Fibroblast of villous mesenchyme (primary cell): ENCODE measurements around the gene TRABD2B. TPM values are rescaled to one million over a fixed set of nuclear protein-coding genes. Genes with fewer than 3 reads are reported as not detected.

Experiments used
- DNase-seq: peaks from one replicate; pipeline ENCODE4 v3.0.0-alpha.2; 2010; ENCODE audit warnings: low read depth
- H3K4me3 ChIP-seq: 2 replicates; pipeline ENCODE4 v1.5.1; 2011; ENCODE audit warnings: low read depth, mild to moderate bottlenecking, low read length
- CTCF ChIP-seq: IDR thresholded peaks from 2 replicates; pipeline ENCODE4 v1.5.1; 2012; ENCODE audit warnings: low read depth, mild to moderate bottlenecking, low read length; ENCODE audit not compliant: insufficient read depth
- total RNA-seq: library from RNA; depleted of rRNA; stranded (reverse); fragments of >200 nt; gene quantifications from 2 replicates; pipeline ENCODE4 v1.2.3, GENCODE V29; 2012

TRABD2B gene
- total RNA-seq, 1 donor: not detected

- no peak overlapping the region for H3K4me3 ChIP-seq
- no peak for DNase-seq
- TF ChIP-seq CTCF: no peak
Measured at GRCh38 chr1:47853852-47854251, 143.3 kb downstream of the TRABD2B start.

DNA sequence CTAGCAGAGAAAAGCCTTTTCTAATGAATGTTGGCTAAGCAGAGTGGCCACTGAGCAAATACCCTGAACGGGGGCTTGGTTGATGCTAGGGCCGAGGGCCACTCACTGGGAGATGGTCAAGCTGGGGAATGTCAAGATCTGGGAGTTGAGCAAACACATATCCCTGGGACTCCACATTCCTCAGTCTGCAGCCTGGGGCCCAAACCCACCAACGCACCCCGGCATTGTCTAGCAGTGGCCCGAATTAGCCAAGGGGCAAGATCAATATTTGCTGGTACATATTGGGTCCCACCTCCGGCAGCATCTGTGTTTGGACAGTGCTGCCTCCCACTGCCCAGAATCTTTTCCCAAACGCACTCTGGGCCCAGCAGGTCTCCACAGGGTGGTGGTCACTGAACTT is 144.1 kb downstream of the TRABD2B start:
- DNase-seq: no peak
- TF ChIP-seq CTCF: no peak

DNA sequence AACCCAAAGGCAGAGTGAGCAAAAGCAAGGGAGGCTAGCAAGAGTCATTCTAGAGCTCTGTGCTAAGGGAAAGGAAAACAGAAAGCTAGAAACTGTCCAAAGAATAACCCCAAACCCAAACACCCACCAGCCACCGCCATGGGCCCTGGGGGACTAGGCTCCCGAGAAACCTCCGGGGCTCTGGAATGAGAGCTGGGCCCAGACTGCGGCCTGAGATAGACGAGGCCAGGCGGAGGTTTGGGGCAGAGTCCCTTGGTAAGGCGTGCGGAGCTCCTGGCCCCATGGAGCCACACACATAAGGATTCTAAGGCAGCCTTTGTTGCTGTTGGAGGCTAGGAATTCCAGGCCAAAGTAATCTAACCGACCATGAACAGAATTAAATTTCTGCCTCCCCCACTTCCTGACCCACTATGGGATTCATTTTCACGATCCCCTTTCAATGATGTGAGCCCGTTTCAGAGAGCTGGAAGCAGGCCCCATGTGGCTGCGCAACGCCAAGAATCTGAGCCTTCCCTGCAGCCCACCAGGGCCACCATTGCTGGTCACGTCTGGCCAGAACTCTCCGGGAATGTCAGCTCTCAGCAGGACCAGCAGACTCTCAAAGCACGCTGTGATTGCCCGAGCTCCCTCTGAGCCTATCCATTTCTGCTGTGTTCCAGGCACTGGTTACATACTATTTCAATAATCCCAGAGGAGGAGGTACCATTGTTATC is 145.0 kb downstream of the TRABD2B start:
- DNase-seq: no peak
- no peak for TF ChIP-seq CTCF
- no peak overlapping the region for H3K4me3 ChIP-seq

More for the DNA sequence above, 144.1 kb downstream of the TRABD2B start:
- no peak overlapping the region for H3K4me3 ChIP-seq

DNA sequence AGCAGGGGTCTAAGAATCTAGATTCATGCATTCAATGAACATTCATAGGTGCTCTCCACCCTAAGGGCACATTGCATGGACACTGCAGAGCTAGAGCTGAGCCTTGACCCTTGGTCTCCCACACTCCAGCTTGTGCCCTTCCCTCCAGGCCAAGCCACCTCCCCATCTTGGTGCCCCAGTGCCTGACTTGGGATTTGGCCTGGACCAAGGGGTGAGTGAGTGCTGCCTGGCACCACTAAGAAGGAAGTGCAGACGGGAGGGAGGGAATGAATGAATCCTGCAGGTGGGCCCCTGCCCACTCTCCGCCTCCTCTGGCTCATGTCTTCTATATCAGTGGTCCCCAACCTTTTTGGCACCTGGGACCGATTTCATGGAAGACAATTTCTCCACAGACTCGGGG is 146.7 kb downstream of the TRABD2B start:
- no peak overlapping the region for H3K4me3 ChIP-seq
- TF ChIP-seq CTCF: no peak
- DNase-seq: no peak

DNA sequence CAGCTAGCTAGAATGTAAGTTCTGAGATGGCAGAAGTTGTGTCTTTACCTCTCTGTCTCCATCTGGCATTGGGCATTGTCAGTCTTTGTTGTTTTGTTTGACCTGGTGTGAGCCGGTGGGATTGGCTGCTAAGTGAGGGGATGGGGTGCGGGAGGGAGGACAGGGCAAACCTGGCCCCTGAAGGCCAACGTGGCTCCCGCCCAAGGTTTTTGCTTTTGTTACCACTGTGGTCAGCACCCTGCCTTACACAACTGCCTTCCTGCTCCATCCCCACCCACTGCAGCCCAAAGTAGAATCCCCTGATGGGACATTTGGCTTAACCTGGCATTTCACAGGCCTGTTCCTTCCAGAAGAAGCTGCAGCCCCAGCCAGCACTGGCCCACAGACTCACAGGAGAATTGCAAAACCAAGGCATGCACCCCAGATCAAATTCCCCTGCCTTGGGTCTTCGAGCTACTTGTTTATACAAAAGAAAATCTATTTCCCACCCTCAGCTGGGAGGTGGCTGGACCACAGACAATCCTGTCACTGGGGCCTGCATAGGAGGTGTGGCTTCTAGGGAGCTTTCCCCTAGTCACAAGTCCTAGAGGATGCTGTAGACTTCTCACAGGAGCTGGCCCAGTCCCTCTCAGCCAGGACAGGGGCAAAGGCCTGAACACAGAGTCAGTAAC is 147.5 kb downstream of the TRABD2B start:
- TF ChIP-seq CTCF: no peak
- H3K4me3 ChIP-seq: no peak overlapping the region
- DNase-seq: no peak

DNA sequence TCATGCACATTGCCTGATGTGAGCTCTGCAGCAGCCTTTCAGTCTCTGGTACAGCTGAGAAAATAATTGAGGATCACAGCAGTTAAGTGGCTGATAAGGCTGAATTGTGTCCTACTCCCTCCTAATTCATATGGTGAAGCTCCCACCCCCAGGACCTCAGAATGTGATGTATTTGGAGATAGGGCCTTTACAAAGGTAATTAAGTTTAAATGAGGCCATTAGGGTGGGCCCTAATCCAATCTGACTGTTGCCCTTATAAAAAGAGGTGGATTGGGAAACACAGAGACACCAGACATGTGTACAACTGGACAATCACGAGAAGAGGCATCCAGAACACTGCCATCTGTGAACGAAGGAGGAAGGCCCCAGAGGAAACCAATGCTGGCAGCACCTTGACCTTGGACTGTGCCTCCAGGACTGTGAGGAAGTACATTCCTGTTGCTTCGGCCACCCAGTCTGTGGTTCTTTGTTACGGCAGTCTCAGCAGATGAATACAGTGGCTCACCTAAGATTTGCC is 148.1 kb downstream of the TRABD2B start:
- H3K4me3 ChIP-seq: no peak overlapping the region
- DNase-seq: no peak
- no peak for TF ChIP-seq CTCF
